ENCODE measurements around the gene FLT3LG.
A peak's percentile ranks its signal among the peaks of the same experiment; 100 is the strongest.

The FLT3LG gene

DNA sequence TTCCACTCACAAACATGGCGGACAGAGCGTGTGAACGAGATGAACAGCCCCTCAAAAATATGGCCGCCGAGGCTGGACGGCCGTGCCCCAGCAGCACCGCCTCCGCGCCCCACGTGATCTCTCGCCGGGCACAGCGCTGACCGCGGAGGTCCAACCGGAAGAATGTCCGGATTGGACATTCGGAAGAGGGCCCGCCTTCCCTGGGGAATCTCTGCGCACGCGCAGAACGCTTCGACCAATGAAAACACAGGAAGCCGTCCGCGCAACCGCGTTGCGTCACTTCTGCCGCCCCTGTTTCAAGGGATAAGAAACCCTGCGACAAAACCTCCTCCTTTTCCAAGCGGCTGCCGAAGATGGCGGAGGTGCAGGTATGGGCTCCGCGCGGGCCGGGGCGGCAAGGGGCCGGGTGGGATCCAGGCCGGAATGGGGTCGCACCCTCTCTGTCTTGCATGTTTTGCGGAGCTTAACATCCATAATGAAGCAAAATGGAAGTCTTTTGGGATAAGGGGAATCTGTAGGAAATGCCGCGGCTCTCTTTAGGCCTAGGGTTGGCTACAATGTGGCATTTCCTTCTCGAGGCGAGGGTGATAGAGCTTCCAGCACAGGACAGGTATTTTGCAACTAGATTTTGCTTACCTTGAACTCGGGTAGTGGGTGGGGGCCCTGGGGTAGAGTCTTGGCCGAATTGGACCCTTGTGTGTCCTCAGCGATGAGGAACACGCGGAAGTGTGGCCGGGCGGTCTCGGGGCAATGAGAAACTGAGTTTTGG, 13.4 kb downstream of the FLT3LG start, which contains the start of gene RPL13A:
TSS of gene RPL13A (plus strand) at position 332 of the 769 bp plus-strand sequence. CDS start at position 354, 22 bp downstream.
- peak; percentile 98 for DNase-seq (ENCODE audit: low read depth)
- in situ Hi-C loops (cut with HindIII; ENCODE audit: low sequenced_read_pairs) = no loop called here
- H3K4me3 ChIP-seq (ENCODE audit: low read depth, low read length) = peak within 1 kb of the TSS; percentile 97
- TF ChIP-seq, protein P1, sequence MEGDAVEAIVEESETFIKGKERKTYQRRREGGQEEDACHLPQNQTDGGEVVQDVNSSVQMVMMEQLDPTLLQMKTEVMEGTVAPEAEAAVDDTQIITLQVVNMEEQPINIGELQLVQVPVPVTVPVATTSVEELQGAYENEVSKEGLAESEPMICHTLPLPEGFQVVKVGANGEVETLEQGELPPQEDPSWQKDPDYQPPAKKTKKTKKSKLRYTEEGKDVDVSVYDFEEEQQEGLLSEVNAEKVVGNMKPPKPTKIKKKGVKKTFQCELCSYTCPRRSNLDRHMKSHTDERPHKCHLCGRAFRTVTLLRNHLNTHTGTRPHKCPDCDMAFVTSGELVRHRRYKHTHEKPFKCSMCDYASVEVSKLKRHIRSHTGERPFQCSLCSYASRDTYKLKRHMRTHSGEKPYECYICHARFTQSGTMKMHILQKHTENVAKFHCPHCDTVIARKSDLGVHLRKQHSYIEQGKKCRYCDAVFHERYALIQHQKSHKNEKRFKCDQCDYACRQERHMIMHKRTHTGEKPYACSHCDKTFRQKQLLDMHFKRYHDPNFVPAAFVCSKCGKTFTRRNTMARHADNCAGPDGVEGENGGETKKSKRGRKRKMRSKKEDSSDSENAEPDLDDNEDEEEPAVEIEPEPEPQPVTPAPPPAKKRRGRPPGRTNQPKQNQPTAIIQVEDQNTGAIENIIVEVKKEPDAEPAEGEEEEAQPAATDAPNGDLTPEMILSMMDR (IDR thresholded peaks at IDR 0.05; ENCODE audit: low read depth, low read length, missing control alignments) = no peak

DNA sequence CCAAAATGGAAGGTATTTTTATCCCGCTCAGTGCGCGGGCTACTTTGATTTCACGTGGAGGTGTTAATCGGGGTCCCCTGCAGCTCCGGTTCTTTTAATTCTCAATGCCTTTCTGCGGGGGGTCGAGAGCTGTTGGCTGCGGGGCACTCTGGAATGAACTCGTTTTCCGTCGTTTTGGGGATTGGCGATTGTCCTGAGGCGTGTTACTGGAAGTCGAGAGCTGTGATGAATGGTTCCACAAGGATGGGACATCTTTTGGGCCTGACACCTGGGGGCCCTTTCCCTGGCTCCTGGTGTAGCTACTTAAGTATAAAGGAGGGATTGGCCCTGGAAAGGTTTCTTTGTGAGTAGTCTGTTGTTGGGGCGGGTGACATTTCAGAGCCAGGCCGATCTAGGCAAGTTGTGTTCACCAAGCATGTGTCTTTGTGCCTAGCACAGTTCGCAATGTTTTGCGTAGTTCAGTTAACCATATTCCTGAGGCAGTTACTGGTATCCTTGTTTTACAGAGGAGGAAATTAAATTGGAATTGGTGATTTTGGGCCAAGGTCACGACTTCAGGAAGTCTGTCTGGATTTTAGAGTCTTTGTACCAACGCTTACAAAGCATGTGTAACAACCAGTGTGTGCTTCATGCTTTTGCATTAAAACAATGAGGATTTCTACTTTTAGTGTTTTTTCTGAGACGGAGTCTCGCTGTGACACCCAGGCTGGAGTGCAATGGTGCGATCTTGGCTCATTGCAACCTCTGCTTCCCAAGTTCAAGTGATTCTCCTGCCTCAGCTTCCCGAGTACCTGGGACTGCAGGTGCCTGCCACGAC, 14.2 kb downstream of the FLT3LG start:
- TF ChIP-seq, protein P1 (IDR thresholded peaks at IDR 0.05; ENCODE audit: low read depth, low read length, missing control alignments) = no peak
- in situ Hi-C loops (cut with HindIII; ENCODE audit: low sequenced_read_pairs) = no loop called here
- DNase-seq (ENCODE audit: low read depth) = no peak
- peak overlapping the region; percentile 97 for H3K4me3 ChIP-seq (ENCODE audit: low read depth, low read length)

DNA sequence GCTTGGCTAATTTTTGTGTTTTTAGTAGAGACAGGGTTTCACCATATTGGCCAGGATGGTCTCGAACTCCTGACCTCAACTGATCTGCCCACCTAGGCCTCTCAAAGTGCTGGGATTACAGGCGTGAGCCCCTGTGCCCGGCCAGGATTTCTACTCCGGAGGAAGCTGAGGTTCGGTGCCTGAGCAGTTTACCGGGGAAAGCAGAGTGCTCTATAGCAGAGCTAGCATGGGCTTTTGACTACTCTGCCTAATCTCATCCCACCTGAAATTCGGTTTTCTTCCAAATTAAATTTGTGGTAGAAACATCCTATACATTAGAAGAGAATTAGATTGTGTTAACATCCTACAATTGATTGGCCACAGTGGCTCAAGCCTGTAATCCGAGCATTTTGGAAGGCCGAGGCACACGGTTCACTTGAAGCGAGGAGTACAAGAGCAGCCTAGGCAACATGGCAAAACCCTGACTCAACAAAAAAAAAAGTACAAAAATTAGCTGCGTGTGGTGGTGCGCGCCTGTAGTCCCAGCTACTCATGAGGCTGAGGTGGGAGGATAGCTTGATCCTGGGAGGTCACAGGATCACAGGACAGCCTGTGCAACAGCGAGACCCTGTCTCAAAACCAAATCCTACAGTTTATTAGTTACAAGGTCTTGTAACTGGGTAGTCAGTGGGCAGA, 15.0 kb downstream of the FLT3LG start:
- TF ChIP-seq, protein P1 (IDR thresholded peaks at IDR 0.05; ENCODE audit: low read depth, low read length, missing control alignments) = no peak
- in situ Hi-C loops (cut with HindIII; ENCODE audit: low sequenced_read_pairs) = no loop called here
- peak overlapping the region; percentile 97 for H3K4me3 ChIP-seq (ENCODE audit: low read depth, low read length)
- no peak for DNase-seq (ENCODE audit: low read depth)

DNA sequence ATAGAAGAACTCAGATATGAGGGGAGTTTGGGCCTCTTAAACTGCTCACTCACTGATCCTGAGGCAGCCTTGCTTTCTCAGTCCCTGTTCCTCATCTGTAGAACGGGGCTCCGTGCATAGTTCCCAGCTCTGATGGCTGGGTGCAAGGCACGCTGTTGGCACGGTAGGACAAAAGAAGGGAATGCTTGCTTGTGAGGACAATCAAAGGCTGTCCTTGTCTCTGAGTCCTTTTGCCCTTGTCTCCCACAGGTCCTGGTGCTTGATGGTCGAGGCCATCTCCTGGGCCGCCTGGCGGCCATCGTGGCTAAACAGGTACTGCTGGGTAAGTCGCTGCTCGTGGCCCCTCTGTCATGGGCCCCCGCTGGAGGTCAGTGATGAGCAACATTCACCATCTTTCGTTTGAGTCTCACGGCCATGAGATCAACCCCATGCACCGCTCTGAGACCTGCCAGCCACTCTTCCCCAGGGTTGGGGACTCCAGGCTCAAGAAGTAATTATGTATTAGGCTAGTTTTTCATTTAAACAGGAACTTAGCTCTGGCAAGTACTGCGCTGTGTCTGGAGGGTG, 15.7 kb downstream of the FLT3LG start:
- in situ Hi-C loops (cut with HindIII; ENCODE audit: low sequenced_read_pairs) = no loop called here
- TF ChIP-seq, protein P1 (IDR thresholded peaks at IDR 0.05; ENCODE audit: low read depth, low read length, missing control alignments) = no peak
- H3K4me3 ChIP-seq (ENCODE audit: low read depth, low read length) = peak overlapping the region; percentile 97
- DNase-seq (ENCODE audit: low read depth) = no peak

DNA sequence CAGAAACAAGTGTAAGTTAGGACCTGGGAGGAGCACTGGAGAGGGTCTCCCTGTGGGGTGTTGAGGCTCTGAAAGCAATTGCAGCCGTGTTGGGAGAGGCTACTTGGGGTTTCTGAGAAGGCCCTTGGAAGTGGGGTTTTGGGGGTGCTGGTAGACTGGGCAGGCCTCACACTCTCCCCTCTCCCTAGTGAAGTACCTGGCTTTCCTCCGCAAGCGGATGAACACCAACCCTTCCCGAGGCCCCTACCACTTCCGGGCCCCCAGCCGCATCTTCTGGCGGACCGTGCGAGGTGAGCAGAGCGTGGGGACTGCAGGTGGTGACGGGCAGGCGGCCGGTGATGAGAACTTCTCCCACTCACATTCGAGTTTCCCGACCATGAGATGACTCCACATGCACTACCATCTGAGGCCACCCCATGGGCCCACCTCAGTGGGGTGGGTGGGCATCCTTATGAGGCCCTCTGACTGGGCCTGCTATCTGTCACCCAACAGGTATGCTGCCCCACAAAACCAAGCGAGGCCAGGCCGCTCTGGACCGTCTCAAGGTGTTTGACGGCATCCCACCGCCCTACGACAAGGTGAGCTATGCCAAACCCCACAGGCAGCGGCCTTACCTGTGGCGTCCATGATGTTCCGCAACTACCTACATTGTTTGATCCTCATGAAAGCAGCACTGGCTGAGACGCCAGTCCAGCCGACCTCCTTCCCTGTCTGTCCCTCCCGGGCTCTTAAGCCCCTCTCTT, 16.4 kb downstream of the FLT3LG start:
- TF ChIP-seq, protein P1 (IDR thresholded peaks at IDR 0.05; ENCODE audit: low read depth, low read length, missing control alignments) = no peak
- in situ Hi-C loops (cut with HindIII; ENCODE audit: low sequenced_read_pairs) = no loop called here
- H3K4me3 ChIP-seq (ENCODE audit: low read depth, low read length) = peak overlapping the region; percentile 97
- DNase-seq (ENCODE audit: low read depth) = no peak
